Mammary epithelial cell (primary cell): ENCODE data around the gene PRSS38.

Source experiments
- EZH2 ChIP-seq: IDR thresholded peaks from 2 replicates; pipeline ENCODE4 v1.6.1; 2012; ENCODE audit warnings: low read length, inconsistent platforms, borderline replicate concordance
- TF ChIP-seq, protein P1 (sequence below), 2 donors: IDR thresholded peaks in 1 of 2; conservative IDR thresholded peaks in 1 of 2; 2 replicates each; pipeline ENCODE4 v1.5.1; 2011 to 2012; ENCODE audit warnings: inconsistent platforms in 2 of 2, low read length in 2 of 2, mild to moderate bottlenecking in 2 of 2, control low read depth in 1 of 2, low read depth in 1 of 2; ENCODE audit not compliant: insufficient read depth in 1 of 2; ENCODE audit errors: extremely low read depth in 1 of 2

DNA sequence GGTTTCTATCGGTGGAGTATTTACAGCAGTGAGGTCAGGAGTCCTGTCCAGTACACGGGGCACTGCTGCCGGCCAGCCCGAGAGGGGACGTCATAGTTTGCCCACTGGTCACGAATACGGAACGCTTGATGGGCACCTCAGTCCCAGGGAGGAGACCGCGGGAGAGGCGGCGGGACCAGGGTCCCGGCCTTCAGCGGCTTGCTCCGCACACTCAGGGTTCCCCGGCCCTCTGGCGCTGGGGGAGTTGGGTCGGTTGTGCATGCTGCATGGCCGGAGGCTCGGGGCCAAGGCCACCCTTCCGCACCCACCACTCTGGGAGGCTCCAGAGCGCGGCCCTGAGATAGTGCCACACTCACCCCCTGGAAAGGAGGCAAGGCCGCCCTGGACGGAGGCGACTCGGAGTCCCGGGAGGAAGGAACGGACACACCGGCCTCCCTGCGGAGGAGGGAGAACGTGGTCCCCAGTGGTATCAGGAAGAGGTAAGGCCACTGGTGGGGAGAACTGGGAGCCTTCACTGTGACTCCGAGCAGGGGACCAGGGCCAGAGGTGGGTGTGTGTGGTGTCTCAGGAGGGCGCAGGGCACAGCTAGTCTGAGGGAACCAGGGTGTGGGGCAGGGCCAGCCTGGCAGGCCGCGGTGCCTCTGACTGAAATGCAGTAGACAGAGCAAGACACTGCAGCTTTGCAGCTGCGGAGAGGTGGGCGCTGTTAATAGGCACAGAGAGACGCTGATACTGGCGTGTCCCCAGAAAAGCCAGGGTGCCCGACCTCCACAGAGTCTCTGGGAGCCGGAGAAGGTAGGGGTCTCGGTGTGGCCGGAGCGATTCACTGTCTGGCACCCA lies 28.6 kb upstream of the PRSS38 start:
- TF ChIP-seq, protein P1, sequence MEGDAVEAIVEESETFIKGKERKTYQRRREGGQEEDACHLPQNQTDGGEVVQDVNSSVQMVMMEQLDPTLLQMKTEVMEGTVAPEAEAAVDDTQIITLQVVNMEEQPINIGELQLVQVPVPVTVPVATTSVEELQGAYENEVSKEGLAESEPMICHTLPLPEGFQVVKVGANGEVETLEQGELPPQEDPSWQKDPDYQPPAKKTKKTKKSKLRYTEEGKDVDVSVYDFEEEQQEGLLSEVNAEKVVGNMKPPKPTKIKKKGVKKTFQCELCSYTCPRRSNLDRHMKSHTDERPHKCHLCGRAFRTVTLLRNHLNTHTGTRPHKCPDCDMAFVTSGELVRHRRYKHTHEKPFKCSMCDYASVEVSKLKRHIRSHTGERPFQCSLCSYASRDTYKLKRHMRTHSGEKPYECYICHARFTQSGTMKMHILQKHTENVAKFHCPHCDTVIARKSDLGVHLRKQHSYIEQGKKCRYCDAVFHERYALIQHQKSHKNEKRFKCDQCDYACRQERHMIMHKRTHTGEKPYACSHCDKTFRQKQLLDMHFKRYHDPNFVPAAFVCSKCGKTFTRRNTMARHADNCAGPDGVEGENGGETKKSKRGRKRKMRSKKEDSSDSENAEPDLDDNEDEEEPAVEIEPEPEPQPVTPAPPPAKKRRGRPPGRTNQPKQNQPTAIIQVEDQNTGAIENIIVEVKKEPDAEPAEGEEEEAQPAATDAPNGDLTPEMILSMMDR (conservative IDR thresholded peaks at IDR 0.05 in 1 of 2, IDR thresholded peaks at IDR 0.05 in 1 of 2; ENCODE audit: extremely low read depth in 1 of 2, insufficient read depth in 1 of 2, low read depth in 1 of 2, low read length in 2 of 2), result no peak
- no peak for TF ChIP-seq EZH2
